ENCODE results near the gene STYXL1. TPM values are rescaled to one million over a fixed set of nuclear protein-coding genes. Genes with fewer than 3 reads are reported as not detected.
"Not testable (repeated sequence)": the region's sequence is repeated elsewhere in the genome, so short reads cannot be mapped to it uniquely, and the experiment has no call there.

The STYXL1 gene
- total RNA-seq, 2 experiments from 2014 or later: 37.3 to 40.4 TPM

DNA sequence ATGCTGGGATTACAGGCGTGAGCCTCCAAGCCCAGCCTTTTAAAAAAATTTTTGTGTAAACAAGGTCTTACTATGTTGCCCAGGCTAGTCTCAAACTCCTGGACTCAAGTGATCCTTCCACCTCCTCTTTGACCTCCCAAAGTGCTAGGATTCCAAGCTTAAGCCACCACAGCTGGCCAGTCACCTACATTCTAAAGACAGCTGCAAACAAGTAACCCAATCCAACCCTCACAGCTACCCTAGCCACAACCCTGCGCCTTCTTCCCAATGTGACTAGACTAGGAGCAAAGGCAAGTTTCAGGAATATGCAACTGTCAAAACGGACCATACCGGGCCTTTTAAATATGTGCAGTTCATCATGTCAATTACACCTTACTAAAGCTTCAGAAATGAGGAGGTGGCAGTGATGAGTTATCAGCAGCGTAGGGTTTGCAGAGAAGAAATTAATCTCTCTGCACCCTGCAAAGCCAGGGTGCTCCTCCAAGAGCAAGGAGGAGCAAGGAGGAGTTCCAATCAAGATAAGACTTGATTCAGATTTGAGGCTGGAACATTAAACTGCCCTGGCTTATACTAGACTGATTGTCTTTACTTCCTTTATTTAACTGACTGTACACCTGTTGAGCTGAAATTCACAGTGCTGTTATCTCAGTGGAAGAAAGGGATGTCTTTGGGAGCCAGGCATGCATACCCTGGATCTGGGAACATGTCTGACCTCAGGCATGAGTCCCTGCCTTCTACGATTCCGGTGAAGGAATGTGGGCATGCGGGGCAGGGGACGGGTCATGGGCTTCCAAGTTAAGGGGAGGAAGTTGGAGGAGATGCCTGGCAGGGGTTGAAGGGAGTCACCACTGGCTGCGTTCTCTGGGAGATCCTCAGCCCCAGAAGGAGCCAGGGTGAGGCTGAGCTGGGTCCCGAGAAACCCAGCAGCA, 37.9 kb downstream of the STYXL1 start:
- ChIA-PET POLR2A (interaction anchor here (0.7 to 2.7 kb wide), 4 partner anchors 10 to 95 kb away, joined by 3 to 11 read pairs (median 6); partner anchors contain the start of genes MDH2, POR and STYXL1), CTCF (interaction anchor here (0.6 to 3.3 kb wide), 4 partner anchors 10 to 248 kb away, joined by 3 to 24 read pairs (median 4); no protein-coding TSS in a partner anchor)
- Mint-ChIP-seq H3K27me3 (peaks cover 6% of the 10 kb centered on the region), H3K36me3 (ENCODE audit: low read depth) (peaks cover 41% of the 10 kb centered on the region), H3K4me1 (peaks cover 31% of the 10 kb centered on the region), H3K4me3 (peak overlapping the region; percentile 49), H3K9me3 (no peaks in the 10 kb centered on the region), H3K27ac (peak overlapping the region; percentile 78)
- no peak for DNase-seq

- CTCF ChIA-PET: interaction anchor here (1.2 to 3.3 kb wide), 2 partner anchors 12 to 89 kb away, joined by 4 to 24 read pairs; no protein-coding TSS in a partner anchor
- Mint-ChIP-seq H3K27ac (peak overlapping the region; percentile 78), H3K36me3 (ENCODE audit: low read depth) (peaks cover 42% of the 10 kb centered on the region)
Measured at GRCh38 chr7:76008156-76008687, 39.6 kb downstream of the STYXL1 start.

DNA sequence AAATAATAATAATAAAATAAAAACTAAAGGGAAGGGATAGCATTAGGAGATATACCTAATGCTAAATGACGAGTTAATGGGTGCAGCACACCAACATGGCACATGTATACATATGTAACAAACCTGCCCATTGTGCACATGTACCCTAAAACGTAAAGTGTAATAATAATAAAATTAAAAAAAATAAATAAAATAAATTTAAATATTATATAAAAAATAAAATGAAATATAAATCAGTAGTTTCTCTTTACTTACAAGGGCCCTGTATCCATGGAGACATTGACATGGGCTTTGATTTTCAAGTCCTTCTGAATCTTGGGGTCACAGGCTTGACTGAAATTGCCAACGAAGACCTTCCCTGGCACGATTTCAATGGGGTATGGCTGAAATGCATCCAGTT, 42.8 kb downstream of the STYXL1 start:
- H3K27ac Mint-ChIP-seq, H3K27me3 Mint-ChIP-seq, H3K9me3 Mint-ChIP-seq, POLR2A ChIA-PET, DNase-seq, H3K4me3 Mint-ChIP-seq: not testable (repeated sequence)
- H3K36me3 Mint-ChIP-seq (ENCODE audit: low read depth): peaks cover 37% of the 10 kb centered on the region
- CTCF ChIA-PET: interaction anchor here (0.6 to 0.7 kb wide), 2 partner anchors 16 to 139 kb away, joined by 3 to 4 read pairs; no protein-coding TSS in a partner anchor
- peaks cover 22% of the 10 kb centered on the region for H3K4me1 Mint-ChIP-seq

More at GRCh38 chr7:76008156-76008687, 39.6 kb downstream of the STYXL1 start:
- POLR2A ChIA-PET: interaction anchor here (0.8 to 2.7 kb wide), 5 partner anchors 11 to 93 kb away, joined by 3 to 11 read pairs (median 5); partner anchors contain the start of genes MDH2, POR and STYXL1
- no peaks in the 10 kb centered on the region for H3K9me3 Mint-ChIP-seq
- H3K4me1 Mint-ChIP-seq: peaks cover 31% of the 10 kb centered on the region
- peaks cover 6% of the 10 kb centered on the region for H3K27me3 Mint-ChIP-seq
- DNase-seq: peak; percentile 48
- H3K4me3 Mint-ChIP-seq: no peak overlapping the region

DNA sequence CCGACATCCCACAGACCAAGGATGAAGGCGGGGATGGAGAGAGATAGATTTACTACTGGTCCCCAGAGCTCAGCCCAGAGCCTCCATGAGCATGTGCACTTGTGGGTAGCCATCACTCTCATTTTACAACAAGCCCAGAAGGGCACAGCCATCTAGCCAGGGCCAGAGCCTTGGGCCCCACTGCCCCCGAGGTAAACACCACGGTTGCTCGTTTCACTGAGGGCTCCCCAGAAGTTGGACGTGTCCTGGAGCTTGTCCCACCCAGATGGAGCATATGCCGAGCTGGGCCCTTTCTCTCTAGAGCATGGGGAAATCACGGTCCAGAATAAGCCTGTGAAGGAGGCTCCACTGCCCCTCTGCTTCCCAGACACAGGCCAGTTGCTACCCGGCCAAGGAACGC, 44.4 kb downstream of the STYXL1 start:
- DNase-seq: no peak
- peaks cover 1% of the 10 kb centered on the region for H3K27me3 Mint-ChIP-seq
- no peak overlapping the region for H3K4me3 Mint-ChIP-seq
- no peak overlapping the region for H3K27ac Mint-ChIP-seq
- no peaks in the 10 kb centered on the region for H3K9me3 Mint-ChIP-seq
- H3K36me3 Mint-ChIP-seq (ENCODE audit: low read depth): peaks cover 45% of the 10 kb centered on the region
- H3K4me1 Mint-ChIP-seq: peaks cover 13% of the 10 kb centered on the region
- ChIA-PET CTCF (no interaction called here), POLR2A (no interaction called here)

- H3K4me1 Mint-ChIP-seq: peaks cover 10% of the 10 kb centered on the region
Measured at GRCh38 chr7:76002822-76003221, 45.0 kb downstream of the STYXL1 start.

DNA sequence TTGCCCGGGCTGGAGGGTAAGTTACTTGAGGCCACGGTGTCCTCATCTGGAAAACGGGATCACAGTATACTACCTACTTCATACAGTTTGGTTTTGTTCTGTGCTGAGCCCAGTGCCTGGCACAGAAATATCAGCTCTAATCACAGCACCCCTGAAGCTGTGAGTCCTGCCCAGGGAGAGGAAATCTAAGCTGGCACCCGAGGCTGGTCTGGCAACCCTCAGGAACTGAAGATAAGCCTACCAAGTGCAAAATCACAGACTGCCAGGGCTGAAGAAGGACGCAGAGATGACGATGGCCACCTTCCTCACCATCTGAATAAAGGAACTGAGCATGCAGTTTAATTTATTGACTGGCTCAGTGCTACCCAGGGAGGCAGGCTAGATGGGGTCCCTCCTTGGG, 45.7 kb downstream of the STYXL1 start:
- Mint-ChIP-seq H3K9me3 (no peaks in the 10 kb centered on the region), H3K27ac (no peak overlapping the region), H3K4me1 (peaks cover 14% of the 10 kb centered on the region), H3K4me3 (no peak overlapping the region), H3K36me3 (ENCODE audit: low read depth) (peaks cover 50% of the 10 kb centered on the region), H3K27me3 (no peaks in the 10 kb centered on the region)
- no peak for DNase-seq
- POLR2A ChIA-PET: no interaction called here
- CTCF ChIA-PET: no interaction called here

More at GRCh38 chr7:76002822-76003221, 45.0 kb downstream of the STYXL1 start:
- ChIA-PET POLR2A (no interaction called here), CTCF (no interaction called here)
- Mint-ChIP-seq H3K9me3 (no peaks in the 10 kb centered on the region), H3K27ac (no peak overlapping the region), H3K27me3 (no peaks in the 10 kb centered on the region), H3K36me3 (ENCODE audit: low read depth) (peaks cover 44% of the 10 kb centered on the region), H3K4me3 (no peak overlapping the region)
- DNase-seq: no peak

DNA sequence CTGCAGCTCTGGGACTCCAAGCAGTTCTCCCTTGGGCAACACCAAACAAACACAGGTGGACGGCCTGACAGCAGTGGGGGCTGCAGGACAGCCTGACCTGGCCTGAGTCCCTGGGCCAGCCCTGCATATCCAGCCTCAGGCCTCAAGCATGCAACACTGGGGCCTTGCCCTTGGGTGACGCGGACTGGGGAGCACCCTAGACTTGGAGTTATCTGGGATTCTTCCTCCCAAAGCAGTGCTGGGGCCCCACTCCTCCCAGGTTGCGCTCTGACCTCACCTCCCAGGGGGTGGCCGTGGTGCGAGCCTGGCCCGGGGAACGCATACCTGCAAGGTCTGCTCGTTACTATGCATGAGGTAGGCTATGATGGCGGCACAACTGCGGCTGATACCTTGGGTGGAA, 47.2 kb downstream of the STYXL1 start:
- Mint-ChIP-seq H3K9me3 (no peaks in the 10 kb centered on the region), H3K36me3 (ENCODE audit: low read depth) (peaks cover 60% of the 10 kb centered on the region), H3K4me3 (no peak overlapping the region), H3K27me3 (no peaks in the 10 kb centered on the region), H3K27ac (no peak overlapping the region), H3K4me1 (peaks cover 29% of the 10 kb centered on the region)
- ChIA-PET POLR2A (no interaction called here), CTCF (no interaction called here)
- DNase-seq: no peak

- Mint-ChIP-seq H3K9me3 (no peaks in the 10 kb centered on the region), H3K36me3 (ENCODE audit: low read depth) (peaks cover 50% of the 10 kb centered on the region), H3K27me3 (no peaks in the 10 kb centered on the region), H3K27ac (no peak overlapping the region), H3K4me1 (peaks cover 40% of the 10 kb centered on the region), H3K4me3 (no peak overlapping the region)
- ChIA-PET CTCF (no interaction called here), POLR2A (interaction anchor here (1.3 kb wide), 1 partner anchor 11 kb away, joined by 3 read pairs; no protein-coding TSS in a partner anchor)
- no peak for DNase-seq
Measured at GRCh38 chr7:75998038-75998437, 49.8 kb downstream of the STYXL1 start.

GRCh38 chr7:75996476-75996875, 51.3 kb downstream of the STYXL1 start:
- ChIA-PET CTCF (interaction anchor here (2.0 kb wide), 1 partner anchor 23 kb away, joined by 8 read pairs; no protein-coding TSS in a partner anchor), POLR2A (interaction anchor here (1.3 kb wide), 1 partner anchor 76 kb away, joined by 3 read pairs; no protein-coding TSS in a partner anchor)
- H3K4me3 Mint-ChIP-seq: no peak overlapping the region
- H3K27me3 Mint-ChIP-seq: no peaks in the 10 kb centered on the region
- H3K27ac Mint-ChIP-seq: no peak overlapping the region
- H3K36me3 Mint-ChIP-seq (ENCODE audit: low read depth): peaks cover 43% of the 10 kb centered on the region
- no peaks in the 10 kb centered on the region for H3K9me3 Mint-ChIP-seq
- no peak for DNase-seq
- peaks cover 41% of the 10 kb centered on the region for H3K4me1 Mint-ChIP-seq

DNA sequence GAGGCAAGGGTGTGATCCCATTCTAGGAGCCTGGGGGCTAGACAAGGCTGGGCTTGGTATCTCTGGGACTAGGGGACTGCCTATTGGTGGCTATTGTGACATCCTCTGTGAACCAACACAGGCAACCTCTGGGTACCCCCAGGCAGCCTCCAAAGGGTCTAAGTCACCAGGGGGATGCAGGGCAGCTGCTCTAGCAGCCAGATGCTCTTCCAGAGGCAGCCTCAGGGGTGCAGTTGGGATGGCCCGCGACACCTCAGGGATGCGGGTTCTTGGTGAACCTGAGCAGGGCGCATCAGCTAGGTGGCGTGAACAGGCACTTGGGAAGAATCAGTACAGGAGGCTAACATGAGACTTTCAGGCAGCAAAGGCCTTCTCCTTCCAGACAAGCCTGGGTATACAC, 51.8 kb downstream of the STYXL1 start:
- POLR2A ChIA-PET: interaction anchor here (2.3 kb wide), 1 partner anchor 52 kb away, joined by 12 read pairs; the partner anchor contains the start of genes MDH2 and STYXL1
- CTCF ChIA-PET: interaction anchor here (2.0 kb wide), 1 partner anchor 24 kb away, joined by 8 read pairs; no protein-coding TSS in a partner anchor
- Mint-ChIP-seq H3K9me3 (no peaks in the 10 kb centered on the region), H3K27ac (no peak overlapping the region), H3K27me3 (no peaks in the 10 kb centered on the region), H3K36me3 (ENCODE audit: low read depth) (peaks cover 40% of the 10 kb centered on the region), H3K4me1 (peaks cover 41% of the 10 kb centered on the region), H3K4me3 (no peak overlapping the region)
- DNase-seq: no peak

DNA sequence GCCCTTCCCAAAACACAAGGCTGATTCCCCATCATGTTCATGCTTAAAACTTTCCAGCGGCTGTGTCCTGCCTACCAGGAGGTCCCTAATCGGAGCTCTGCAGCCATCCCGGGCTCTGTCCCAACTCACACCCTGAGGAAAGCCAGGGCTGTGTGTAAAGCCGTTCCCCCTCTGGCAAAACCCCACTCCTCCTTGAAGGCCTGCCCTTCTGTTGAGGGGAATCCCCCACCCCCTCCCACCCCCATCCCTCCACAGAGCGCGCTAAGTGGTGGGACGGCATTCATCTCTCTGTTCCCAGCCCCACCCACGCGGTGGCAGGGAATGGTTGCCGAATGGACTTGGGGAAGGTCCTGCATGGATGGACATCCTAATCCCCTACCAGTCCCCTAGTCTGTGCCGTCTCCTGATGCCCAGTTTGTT, 52.7 kb downstream of the STYXL1 start:
- no peak for DNase-seq
- H3K4me1 Mint-ChIP-seq: peaks cover 44% of the 10 kb centered on the region
- H3K27ac Mint-ChIP-seq: no peak overlapping the region
- peak overlapping the region; percentile 69 for H3K4me3 Mint-ChIP-seq
- H3K36me3 Mint-ChIP-seq (ENCODE audit: low read depth): peaks cover 32% of the 10 kb centered on the region
- no peaks in the 10 kb centered on the region for H3K27me3 Mint-ChIP-seq
- POLR2A ChIA-PET: interaction anchor here (0.8 to 2.3 kb wide), 2 partner anchors 13 to 53 kb away, joined by 3 to 12 read pairs; partner anchors contain the start of genes MDH2 and STYXL1
- CTCF ChIA-PET: no interaction called here
- H3K9me3 Mint-ChIP-seq: no peaks in the 10 kb centered on the region

- Mint-ChIP-seq H3K36me3 (ENCODE audit: low read depth) (peaks cover 32% of the 10 kb centered on the region), H3K4me3 (peak within 1 kb of the TSS; percentile 69), H3K9me3 (no peaks in the 10 kb centered on the region), H3K27ac (no peak within 1 kb of the TSS), H3K27me3 (no peaks in the 10 kb centered on the region), H3K4me1 (peaks cover 46% of the 10 kb centered on the region)
- peak; percentile 95 for DNase-seq
- POLR2A ChIA-PET: interaction anchor here (0.7 to 2.3 kb wide), 3 partner anchors 9 to 54 kb away, joined by 3 to 12 read pairs (median 3); partner anchors contain the start of genes MDH2 and STYXL1
- CTCF ChIA-PET: interaction anchor here (0.5 kb wide), 1 partner anchor 37 kb away, joined by 5 read pairs; no protein-coding TSS in a partner anchor
Measured at GRCh38 chr7:75994388-75995051, 53.3 kb downstream of the STYXL1 start, which contains the start of gene TMEM120A. Gene TMEM120A, minus strand, starts transcription at chr7:75994595. Its CDS starts 25 bp downstream, at chr7:75994570.

All from activated CD4-positive, alpha-beta memory T cell treated with anti-CD3 and anti-CD28 coated beads, Interleukin-2, amount 10 ng/mL, durations not matched to agents 7 days and 5 days (primary cell).